BLaER1 (cell line): Measurements from ENCODE around the gene CRIP2.

Source experiments
- H3K27ac ChIP-seq: shearing (Covaris generic); formaldehyde crosslinking; 2 replicates; pipeline ENCODE4 v1.8.1; 2022
- H3K27me3 ChIP-seq: shearing (Covaris generic); formaldehyde crosslinking; 2 replicates; pipeline ENCODE4 v1.8.1; 2022
- H3K36me3 ChIP-seq: shearing (Covaris generic); formaldehyde crosslinking; 2 replicates; pipeline ENCODE4 v1.8.1; 2022
- H3K4me1 ChIP-seq: shearing (Covaris generic); formaldehyde crosslinking; 2 replicates; pipeline ENCODE4 v1.8.1; 2022
- H3K4me2 ChIP-seq: shearing (Covaris generic); formaldehyde crosslinking; 2 replicates; pipeline ENCODE4 v1.8.1; 2022
- H3K4me3 ChIP-seq: shearing (Covaris generic); formaldehyde crosslinking; 2 replicates; pipeline ENCODE4 v1.8.1; 2022
- H3K9ac ChIP-seq: shearing (Covaris generic); formaldehyde crosslinking; 2 replicates; pipeline ENCODE4 v1.8.1; 2022
- H3K9me3 ChIP-seq: shearing (Covaris generic); formaldehyde crosslinking; 2 replicates; pipeline ENCODE4 v1.8.1; 2022
- H4K20me1 ChIP-seq: shearing (Covaris generic); formaldehyde crosslinking; 2 replicates; pipeline ENCODE4 v1.8.1; 2022
- Cebpa-rat ChIP-seq: shearing (Covaris generic); IDR thresholded peaks from 2 replicates; pipeline ENCODE4 v1.8.1; 2022

CRIP2 gene

DNA sequence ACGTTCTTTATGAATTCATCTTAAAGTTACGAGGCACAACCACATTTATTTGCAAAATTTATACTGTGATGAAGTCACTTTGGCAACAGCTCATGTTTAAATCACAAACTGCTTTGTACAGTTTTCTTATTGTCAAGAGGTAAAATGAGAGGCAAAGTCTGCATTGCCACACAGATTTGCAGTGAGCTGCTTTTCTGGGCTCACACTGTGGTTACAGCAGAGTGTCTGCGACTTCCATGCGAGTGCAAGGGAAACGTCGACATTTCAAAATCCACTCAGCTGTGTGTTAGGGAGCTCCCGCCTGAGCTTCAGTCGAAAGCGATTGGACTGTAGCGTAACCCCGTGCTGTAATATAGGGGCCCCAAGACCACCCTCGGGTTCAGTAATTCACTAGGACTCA is 42.0 kb upstream of the CRIP2 start:
- Histone ChIP-seq H3K4me3 (no peak overlapping the region), H3K4me1 (peaks cover 47% of the 10 kb centered on the region), H3K9ac (no peak overlapping the region), H3K27ac (no peak overlapping the region), H3K9me3 (peaks cover 54% of the 10 kb centered on the region), H3K4me2 (no peak overlapping the region), H4K20me1 (peaks cover 100% of the 10 kb centered on the region), H3K36me3 (peaks cover 93% of the 10 kb centered on the region), H3K27me3 (no peaks in the 10 kb centered on the region)
- TF ChIP-seq Cebpa-rat, result no peak

DNA sequence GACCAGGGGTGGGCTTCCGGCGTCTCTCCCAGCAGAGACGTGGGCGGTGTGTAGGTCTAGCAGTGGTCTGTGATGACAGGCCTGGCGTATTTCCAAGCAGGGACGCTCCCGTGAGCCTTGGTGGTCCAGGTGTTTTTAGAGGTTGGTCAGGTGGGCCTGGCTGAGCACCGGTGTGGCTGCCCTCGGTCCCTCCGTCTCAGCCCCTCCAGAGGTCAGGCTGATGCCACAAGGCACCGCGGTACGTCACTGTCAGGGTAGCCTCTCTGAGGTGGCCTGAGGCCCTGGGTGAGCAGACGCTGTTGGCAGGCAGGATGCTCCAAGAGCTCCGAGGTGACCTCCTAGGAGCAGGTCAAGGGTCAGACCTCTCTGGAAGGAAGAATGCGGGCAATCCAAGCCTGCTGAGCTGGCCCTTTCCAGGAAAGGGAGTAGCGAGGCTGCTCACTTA is 41.4 kb upstream of the CRIP2 start:
- no peak for TF ChIP-seq Cebpa-rat
- Histone ChIP-seq H3K27ac (no peak overlapping the region), H3K9me3 (peaks cover 54% of the 10 kb centered on the region), H3K4me1 (peaks cover 47% of the 10 kb centered on the region), H3K9ac (no peak overlapping the region), H3K36me3 (peaks cover 93% of the 10 kb centered on the region), H4K20me1 (peaks cover 100% of the 10 kb centered on the region), H3K27me3 (no peaks in the 10 kb centered on the region), H3K4me2 (no peak overlapping the region), H3K4me3 (no peak overlapping the region)

DNA sequence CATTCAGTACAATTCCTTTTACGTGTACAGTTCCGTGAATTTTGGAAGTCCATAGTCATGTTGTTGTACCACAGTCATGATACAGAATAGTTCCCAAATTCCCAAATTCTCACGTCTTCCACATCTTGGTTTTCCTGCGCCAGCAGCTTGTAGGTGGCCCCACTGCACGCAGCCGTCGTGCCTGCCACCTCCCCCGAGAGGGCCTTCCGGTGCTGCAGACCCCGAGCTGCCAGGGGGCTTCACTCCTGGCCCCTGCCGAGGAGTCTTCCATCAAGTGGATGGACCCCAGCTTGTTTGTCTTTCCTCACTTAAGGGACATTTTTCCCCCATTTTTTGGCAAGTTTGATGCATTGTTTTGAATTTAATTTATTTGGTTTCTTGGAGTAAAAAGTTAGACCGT is 38.2 kb upstream of the CRIP2 start:
- H3K27me3 ChIP-seq, result no peaks in the 10 kb centered on the region
- no peak for TF ChIP-seq Cebpa-rat
- H3K9ac ChIP-seq, result no peak overlapping the region
- H3K4me2 ChIP-seq, result peak overlapping the region; percentile 43
- H3K36me3 ChIP-seq, result peaks cover 96% of the 10 kb centered on the region
- peaks cover 69% of the 10 kb centered on the region for H3K4me1 ChIP-seq
- no peak overlapping the region for H3K4me3 ChIP-seq
- H3K9me3 ChIP-seq, result peaks cover 39% of the 10 kb centered on the region
- no peak overlapping the region for H3K27ac ChIP-seq
- peaks cover 99% of the 10 kb centered on the region for H4K20me1 ChIP-seq

DNA sequence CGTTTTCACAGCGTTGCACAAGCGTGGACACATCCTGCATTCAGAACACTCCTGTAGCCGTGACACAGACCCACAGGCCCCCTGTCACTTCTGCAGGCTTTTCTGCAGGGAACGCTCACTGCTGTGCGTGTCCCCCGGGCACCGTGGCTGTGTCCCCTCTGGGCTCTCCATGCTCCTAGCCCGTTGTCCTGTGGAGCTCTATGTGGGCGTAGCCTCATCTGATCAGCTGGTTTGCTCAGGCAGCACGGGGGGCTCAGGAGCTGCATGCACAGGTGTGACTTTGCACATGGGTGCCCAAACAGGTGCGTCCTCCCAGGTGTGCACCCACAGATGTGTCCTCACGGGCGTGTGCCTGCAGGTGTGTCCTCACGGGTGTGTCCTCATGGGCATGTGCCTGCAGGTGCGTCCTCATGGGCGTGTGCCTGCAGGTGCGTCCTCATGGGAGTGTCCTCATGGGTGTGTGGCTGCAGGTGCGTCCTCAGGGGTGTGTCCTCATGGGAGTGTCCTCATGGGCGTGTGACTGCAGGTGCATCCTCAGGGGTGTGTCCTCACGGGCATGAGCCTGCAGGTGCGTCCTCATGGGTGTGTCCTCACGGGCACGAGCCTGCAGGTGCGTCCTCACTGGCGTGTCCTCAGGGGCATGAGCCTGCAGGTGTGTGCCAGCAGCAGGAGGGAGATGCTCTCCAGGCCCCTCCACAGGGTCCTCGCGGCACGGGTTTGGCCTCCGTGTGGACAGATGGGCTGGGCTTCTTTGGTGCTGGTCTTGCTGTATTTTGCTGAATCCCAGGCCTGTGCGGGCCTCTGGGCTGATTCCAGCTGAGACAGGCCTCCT is 37.5 kb upstream of the CRIP2 start:
- Histone ChIP-seq H3K9ac (no peak overlapping the region), H3K4me2 (peak overlapping the region; percentile 11; the same call in 1 of the 2 replicates), H3K4me1 (peaks cover 69% of the 10 kb centered on the region), H3K4me3 (no peak overlapping the region), H3K36me3 (peaks cover 94% of the 10 kb centered on the region), H3K27me3 (no peaks in the 10 kb centered on the region), H3K27ac (peak overlapping the region; percentile 63; the same call in 1 of the 2 replicates), H4K20me1 (peaks cover 97% of the 10 kb centered on the region), H3K9me3 (peaks cover 36% of the 10 kb centered on the region)
- TF ChIP-seq Cebpa-rat, result no peak

DNA sequence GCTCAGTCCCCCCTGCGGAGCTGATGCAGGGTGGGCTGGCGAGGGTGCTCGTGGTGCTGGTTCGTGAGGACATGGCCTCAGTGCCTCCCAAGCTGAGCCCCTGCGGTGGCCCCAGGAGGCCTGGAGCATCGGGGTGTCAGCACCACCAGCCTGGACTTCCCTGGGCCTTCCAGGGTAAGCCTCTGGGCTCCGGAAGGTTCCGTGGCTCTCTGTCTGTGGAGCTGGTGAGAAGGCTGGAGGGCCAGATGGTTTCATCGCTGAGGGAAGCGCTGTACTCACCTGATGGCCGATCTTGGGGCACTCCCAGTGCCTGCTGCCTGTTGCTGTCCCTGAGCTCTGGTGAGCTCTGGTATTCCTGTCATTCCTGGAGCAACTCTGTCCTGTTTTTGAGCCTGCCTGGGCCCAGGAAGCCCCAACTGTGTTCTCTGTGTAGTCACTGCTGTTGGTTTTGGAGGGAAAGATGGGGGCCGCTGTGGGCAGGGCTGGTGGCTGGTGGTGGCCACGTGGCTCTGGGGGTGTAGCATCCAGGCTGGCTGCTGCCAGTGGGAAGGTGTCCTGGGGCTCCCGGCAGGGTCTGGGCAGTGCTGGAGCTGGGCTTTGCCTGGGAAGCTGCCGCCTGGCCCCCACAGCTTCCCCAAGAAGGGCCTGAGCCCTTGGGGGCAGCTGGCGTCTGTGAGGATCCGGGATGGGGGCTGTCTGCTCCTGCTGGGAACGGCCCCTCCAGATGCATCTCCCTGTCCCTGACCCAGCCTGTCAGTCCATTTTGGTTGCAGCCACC is 36.7 kb upstream of the CRIP2 start:
- no peak for TF ChIP-seq Cebpa-rat
- H3K4me2 ChIP-seq, result peak overlapping the region; percentile 11; the same call in 1 of the 2 replicates
- no peak overlapping the region for H3K4me3 ChIP-seq
- peak overlapping the region; percentile 63; the same call in 1 of the 2 replicates for H3K27ac ChIP-seq
- H3K9me3 ChIP-seq, result peaks cover 35% of the 10 kb centered on the region
- peaks cover 97% of the 10 kb centered on the region for H4K20me1 ChIP-seq
- H3K9ac ChIP-seq, result no peak overlapping the region; the same call in 1 of the 2 replicates
- peaks cover 69% of the 10 kb centered on the region for H3K4me1 ChIP-seq
- no peaks in the 10 kb centered on the region for H3K27me3 ChIP-seq
- H3K36me3 ChIP-seq, result peaks cover 95% of the 10 kb centered on the region

DNA sequence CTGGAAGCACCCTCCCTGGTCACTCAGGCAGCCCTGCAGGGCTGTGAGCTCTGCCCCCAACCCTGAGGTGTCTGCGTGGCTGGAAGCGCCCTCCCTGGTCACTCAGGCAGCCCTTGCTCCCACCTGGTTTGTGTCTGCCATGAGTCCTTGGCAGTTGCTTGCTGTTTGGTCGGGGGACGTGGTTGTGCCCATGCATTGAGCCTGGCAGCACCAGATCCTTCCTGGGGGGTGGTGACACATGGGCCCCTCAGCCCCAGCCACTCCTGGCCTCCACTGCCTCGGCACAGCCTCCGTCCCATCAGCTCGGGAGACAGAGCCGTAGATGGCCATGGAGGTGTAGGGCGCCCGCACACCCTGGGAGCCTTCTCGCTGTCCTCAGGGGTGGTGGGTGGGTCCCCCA is 35.4 kb upstream of the CRIP2 start:
- H3K27me3 ChIP-seq, result no peaks in the 10 kb centered on the region
- TF ChIP-seq Cebpa-rat, result no peak
- no peak overlapping the region for H3K4me3 ChIP-seq
- peaks cover 97% of the 10 kb centered on the region for H4K20me1 ChIP-seq
- H3K4me2 ChIP-seq, result no peak overlapping the region
- no peak overlapping the region for H3K9ac ChIP-seq
- H3K4me1 ChIP-seq, result peaks cover 70% of the 10 kb centered on the region
- peaks cover 90% of the 10 kb centered on the region for H3K36me3 ChIP-seq
- H3K9me3 ChIP-seq, result peaks cover 24% of the 10 kb centered on the region
- H3K27ac ChIP-seq, result peak overlapping the region; percentile 9; the same call in 1 of the 2 replicates

DNA sequence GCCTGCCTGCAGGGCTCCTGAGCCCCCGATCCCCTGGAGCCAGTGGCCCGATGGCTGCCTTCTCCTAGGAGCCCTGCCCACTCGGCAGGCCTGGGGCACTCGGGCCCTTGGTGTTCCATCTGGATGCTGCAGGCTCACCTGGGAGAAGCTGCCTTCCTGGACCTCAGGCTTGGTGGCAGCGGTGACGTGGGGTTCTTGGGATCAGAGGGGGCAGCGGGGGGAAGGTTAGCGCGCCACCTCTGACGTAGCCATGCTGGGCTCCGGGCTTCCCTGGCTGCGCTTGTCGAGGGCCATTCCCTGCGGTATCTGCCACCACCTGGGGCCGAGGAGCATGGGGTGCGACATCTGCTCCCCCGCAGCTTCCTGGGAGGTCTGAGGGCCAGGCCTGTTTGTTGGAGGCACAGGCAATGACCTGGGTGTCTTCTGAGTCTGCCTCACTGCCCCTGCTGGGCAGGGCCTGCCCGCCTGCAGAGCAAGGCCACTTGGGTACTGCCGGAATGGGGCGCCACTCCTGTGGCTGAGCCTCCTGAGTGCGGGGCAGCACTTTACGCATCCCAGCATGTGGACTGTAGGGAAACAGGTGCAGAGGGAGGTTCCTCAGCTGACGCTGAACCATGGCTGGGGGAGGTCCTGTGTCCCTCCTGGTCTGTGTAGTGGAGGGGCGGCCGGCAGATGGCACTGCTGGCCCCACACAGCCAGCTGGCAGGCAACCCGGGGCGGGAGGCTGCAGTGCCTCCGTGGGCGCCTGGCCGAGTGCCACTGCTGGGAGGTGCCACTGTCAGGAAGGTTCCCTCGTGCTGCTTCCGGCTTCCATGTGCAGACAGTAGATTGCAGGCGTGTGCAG is 34.7 kb upstream of the CRIP2 start:
- Histone ChIP-seq H3K27ac (no peak overlapping the region), H3K9me3 (peaks cover 18% of the 10 kb centered on the region), H3K4me3 (no peak overlapping the region), H3K9ac (no peak overlapping the region), H4K20me1 (peaks cover 97% of the 10 kb centered on the region), H3K27me3 (no peaks in the 10 kb centered on the region), H3K4me1 (peaks cover 71% of the 10 kb centered on the region), H3K4me2 (no peak overlapping the region), H3K36me3 (peaks cover 83% of the 10 kb centered on the region)
- TF ChIP-seq Cebpa-rat, result no peak

DNA sequence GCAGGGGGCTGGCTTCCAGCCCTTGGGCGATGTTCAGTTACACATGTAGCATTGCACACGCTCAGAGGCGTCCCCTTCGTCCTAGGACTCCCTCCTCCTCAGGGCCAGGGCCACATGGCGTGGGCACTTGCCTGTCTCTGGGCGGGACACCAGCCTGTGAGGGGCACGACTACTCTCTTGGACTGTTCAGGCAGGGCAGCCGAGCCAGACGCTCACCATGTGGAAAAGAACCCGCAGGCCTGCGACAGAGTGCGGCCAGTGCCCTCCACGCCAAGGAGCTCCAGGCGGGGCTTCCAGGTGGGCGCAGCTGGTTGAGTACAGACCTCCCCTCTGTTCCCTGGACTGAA is 34.1 kb upstream of the CRIP2 start:
- Histone ChIP-seq H3K9ac (no peak overlapping the region), H3K4me3 (no peak overlapping the region), H3K36me3 (peaks cover 79% of the 10 kb centered on the region), H3K27ac (no peak overlapping the region), H4K20me1 (peaks cover 97% of the 10 kb centered on the region), H3K9me3 (peaks cover 12% of the 10 kb centered on the region), H3K4me2 (no peak overlapping the region), H3K4me1 (peaks cover 71% of the 10 kb centered on the region), H3K27me3 (no peaks in the 10 kb centered on the region)
- TF ChIP-seq Cebpa-rat, result no peak

DNA sequence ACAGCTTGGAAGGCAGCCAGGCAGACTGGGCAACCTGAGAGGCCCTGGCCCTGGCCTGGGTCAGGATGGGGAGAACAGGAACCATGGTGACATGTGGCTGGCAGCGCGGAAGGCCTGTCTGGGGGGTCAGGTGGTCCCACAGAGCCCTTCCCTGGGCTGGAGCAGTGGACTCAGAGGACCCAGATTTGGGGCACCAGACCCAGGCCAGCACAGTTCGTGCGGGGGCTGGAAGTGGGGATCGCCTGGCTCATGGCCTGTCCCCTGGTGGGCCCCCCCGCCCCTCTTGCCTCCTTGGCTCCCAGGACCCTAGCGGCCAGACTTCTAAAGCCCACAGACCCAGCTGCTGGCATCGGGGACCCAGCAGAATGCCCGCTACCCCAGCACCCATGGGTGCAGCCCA is 33.6 kb upstream of the CRIP2 start:
- Histone ChIP-seq H3K9ac (no peak overlapping the region), H3K4me2 (no peak overlapping the region), H3K4me3 (no peak overlapping the region), H3K9me3 (peaks cover 9% of the 10 kb centered on the region; the same call in 1 of the 2 replicates), H4K20me1 (peaks cover 97% of the 10 kb centered on the region), H3K4me1 (peaks cover 71% of the 10 kb centered on the region), H3K27me3 (no peaks in the 10 kb centered on the region), H3K36me3 (peaks cover 79% of the 10 kb centered on the region), H3K27ac (no peak overlapping the region)
- TF ChIP-seq Cebpa-rat, result no peak
